ENCODE results near the gene CCDC7. TPM values are rescaled to one million over a fixed set of nuclear protein-coding genes. Genes with fewer than 3 reads are reported as not detected.

Gene CCDC7
- total and polyA plus RNA-seq, 10 of the 15 experiments (the other 5 are each of a cell fraction or from before 2014, with no cell fraction given) = 1.8 to 5.6 (median 3.4) TPM

DNA sequence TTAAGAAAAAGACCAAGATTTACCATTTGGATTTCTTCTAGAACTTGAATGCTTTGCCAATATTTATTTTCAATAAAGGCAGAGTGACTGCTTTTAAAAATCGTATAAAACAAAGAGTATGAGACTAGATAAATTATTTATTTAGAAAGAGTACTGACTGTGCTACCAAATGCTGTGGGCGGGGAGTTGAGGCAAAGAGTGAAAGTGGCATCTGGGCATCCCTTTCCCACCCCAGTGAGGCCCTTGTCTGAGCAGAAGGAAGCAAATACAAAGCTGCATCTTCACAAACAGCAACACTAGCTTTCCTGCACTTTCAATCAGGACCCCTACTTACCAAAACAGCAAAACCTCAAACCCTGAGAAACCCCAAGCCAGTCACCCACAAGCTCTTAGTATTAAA is 477.2 kb downstream of the CCDC7 start (continued):
- TF ChIP-seq, protein P1, sequence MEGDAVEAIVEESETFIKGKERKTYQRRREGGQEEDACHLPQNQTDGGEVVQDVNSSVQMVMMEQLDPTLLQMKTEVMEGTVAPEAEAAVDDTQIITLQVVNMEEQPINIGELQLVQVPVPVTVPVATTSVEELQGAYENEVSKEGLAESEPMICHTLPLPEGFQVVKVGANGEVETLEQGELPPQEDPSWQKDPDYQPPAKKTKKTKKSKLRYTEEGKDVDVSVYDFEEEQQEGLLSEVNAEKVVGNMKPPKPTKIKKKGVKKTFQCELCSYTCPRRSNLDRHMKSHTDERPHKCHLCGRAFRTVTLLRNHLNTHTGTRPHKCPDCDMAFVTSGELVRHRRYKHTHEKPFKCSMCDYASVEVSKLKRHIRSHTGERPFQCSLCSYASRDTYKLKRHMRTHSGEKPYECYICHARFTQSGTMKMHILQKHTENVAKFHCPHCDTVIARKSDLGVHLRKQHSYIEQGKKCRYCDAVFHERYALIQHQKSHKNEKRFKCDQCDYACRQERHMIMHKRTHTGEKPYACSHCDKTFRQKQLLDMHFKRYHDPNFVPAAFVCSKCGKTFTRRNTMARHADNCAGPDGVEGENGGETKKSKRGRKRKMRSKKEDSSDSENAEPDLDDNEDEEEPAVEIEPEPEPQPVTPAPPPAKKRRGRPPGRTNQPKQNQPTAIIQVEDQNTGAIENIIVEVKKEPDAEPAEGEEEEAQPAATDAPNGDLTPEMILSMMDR (IDR thresholded peaks at IDR 0.05 in 2 of 3, conservative IDR thresholded peaks at IDR 0.05 in 1 of 3; ENCODE audit: control insufficient read depth in 2 of 3, extremely low read depth in 1 of 3, insufficient read depth in 1 of 3, low read depth in 3 of 3, low read length in 3 of 3) = no peak
- TF ChIP-seq TCF3 (IDR thresholded peaks at IDR 0.05; ENCODE audit: borderline replicate concordance, insufficient read depth, low read depth, low read length) (no peak), ZBED1 (IDR thresholded peaks at IDR 0.05; ENCODE audit: borderline replicate concordance) (no peak), ETV6 (conservative IDR thresholded peaks at IDR 0.05 in 1 of 2, IDR thresholded peaks at IDR 0.05 in 1 of 2; ENCODE audit: borderline replicate concordance in 1 of 2, low read depth in 1 of 2) (no peak), JUNB (IDR thresholded peaks at IDR 0.05) (no peak), KDM1A (IDR thresholded peaks at IDR 0.05; ENCODE audit: borderline replicate concordance) (no peak), JUND (IDR thresholded peaks at IDR 0.05; ENCODE audit: low read depth, low read length) (no peak), FOXK2 (IDR thresholded peaks at IDR 0.05) (no peak), BRCA1 (IDR thresholded peaks at IDR 0.05; ENCODE audit: low read depth, low read length) (no peak)

DNA sequence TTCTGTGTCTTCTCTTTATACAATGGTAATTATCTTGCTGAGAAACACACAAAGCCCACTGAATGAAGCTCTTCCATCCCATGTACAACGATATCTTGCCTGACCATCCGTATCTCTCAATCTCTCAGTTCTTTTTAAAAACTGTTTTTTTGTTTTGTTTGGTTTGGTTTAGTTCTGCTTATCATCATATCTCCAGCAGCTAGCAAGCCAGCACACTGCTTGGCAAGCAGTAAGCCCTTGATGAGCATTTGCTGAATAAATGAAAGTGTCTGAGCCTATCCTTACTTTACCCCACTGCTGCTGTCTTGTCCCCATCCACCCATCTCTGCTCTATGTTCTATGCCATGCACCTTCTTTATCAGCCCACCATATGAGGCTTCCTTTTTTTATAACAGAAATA is 477.9 kb downstream of the CCDC7 start:
- ATAC-seq (no peak), DNase-seq (ENCODE audit: low read depth, low spot score) (no peak), FAIRE-seq (no peak)
- SMC1A ChIA-PET (ENCODE audit: uncharacterized antibody, unreplicated experiment) = no interaction called here
- peaks cover 0 to 27% of the 10 kb centered on the region in 2 experiments; a peak in 3 of 4 replicates for H3K36me3 ChIP-seq (ENCODE audit: control insufficient read depth in 2 of 2, insufficient read depth in 2 of 2, low read length in 1 of 2)
- H2AFZ ChIP-seq (ENCODE audit: control insufficient read depth, low read depth, low read length) = no peak overlapping the region
- 98% methylated on average over 2 of the region's 2 CpGs for WGBS (ENCODE audit: insufficient coverage, insufficient replicate concordance, low lambda C conversion rate, missing lambda C conversion rate)
- no peaks in the 10 kb centered on the region for H3K4me1 ChIP-seq (ENCODE audit: control insufficient read depth, insufficient read depth, low read length)
- no peaks in the 10 kb centered on the region; the same call in 2 of the 3 replicates for H3K9me3 ChIP-seq (replicated peaks; ENCODE audit: control insufficient read depth, insufficient read depth, low read length)
- H4K20me1 ChIP-seq (ENCODE audit: control insufficient read depth, insufficient read depth) = no peaks in the 10 kb centered on the region
- no peak overlapping the region for H3K27ac ChIP-seq (ENCODE audit: control insufficient read depth, insufficient read depth)
- in situ Hi-C loops (cut with MboI) = no loop called here
- no TSS peak for BruUV-seq (replicated peaks)
- no peak for TF ChIP-seq RBBP5 (conservative IDR thresholded peaks at IDR 0.05)
- TF ChIP-seq E2F8 (IDR thresholded peaks at IDR 0.05; ENCODE audit: low read depth, partially characterized antibody) = no peak
- no peak for TF ChIP-seq BHLHE40 (IDR thresholded peaks at IDR 0.05; ENCODE audit: borderline replicate concordance in 1 of 2, low read depth in 2 of 2, low read length in 1 of 2)
- TF ChIP-seq NFXL1 (IDR thresholded peaks at IDR 0.05; ENCODE audit: borderline replicate concordance) = no peak
- TF ChIP-seq POLR2AphosphoS5 (IDR thresholded peaks at IDR 0.05; ENCODE audit: low read length) = no peak
- intact Hi-C loops (cut with micrococcal nuclease; ENCODE audit: unreplicated experiment) = no loop called here
- RAD21 ChIA-PET (ENCODE audit: unreplicated experiment) = no interaction called here
- POLR2A ChIA-PET = no interaction called here
- no peak overlapping the region for H3K4me3 ChIP-seq
- no peak overlapping the region for H3K4me2 ChIP-seq (ENCODE audit: control insufficient read depth, insufficient read depth)
- H3K79me2 ChIP-seq (ENCODE audit: control insufficient read depth, insufficient read depth, low read length) = no peaks in the 10 kb centered on the region
- no peak overlapping the region for H3K9ac ChIP-seq (ENCODE audit: control insufficient read depth, insufficient read depth, low read length)
- H3K27me3 ChIP-seq (replicated peaks in 1 of 2; ENCODE audit: control insufficient read depth in 2 of 2, insufficient read depth in 2 of 2, low read length in 1 of 2) = no peaks in the 10 kb centered on the region
- CTCF ChIA-PET = no interaction called here
